Measurements from ENCODE around the gene CA5A.
"Not testable (repeated sequence)": the region's sequence is repeated elsewhere in the genome, so short reads cannot be mapped to it uniquely, and the experiment has no call there.

The CA5A gene

DNA sequence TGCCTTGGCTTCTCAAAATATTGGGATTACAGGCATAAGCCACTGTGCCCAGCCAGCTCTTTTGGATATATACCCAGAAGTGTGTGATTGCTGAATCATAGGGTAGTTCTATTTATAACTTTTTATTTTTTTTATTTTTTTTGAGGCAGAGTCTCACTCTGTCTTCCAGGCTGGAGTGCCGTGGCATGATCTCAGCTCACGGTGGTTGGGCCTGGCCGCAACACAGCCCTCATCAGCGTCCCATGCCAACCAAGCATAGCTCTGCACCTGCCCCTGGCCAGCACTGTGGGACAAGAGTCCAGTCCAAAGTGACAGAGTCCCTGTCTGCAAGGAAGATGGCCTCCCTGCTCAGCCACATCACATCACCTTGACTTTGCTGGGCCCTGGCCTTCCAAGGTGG lies 42.3 kb downstream of the CA5A start:
- DNase-seq (ENCODE audit: low spot score), result not testable (repeated sequence)

DNA sequence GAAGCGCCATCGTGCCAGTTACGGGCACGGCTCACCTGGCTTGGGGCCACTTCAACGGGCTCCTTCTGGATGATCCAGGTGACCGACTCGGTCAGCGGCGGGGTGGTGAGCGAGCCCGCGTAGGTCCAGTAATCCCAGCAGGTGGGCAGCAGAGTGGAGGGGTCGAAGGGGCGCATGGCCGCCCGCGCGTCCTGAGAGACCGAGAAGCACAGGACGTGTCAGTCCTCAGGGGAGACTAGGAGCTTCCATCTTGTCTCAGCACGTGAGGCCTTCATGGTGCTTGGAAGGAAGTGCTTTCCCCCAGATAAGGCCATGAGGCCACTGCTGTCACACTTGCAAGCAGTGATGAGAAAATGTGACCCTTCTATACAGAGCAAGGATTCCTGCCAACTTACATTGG lies 44.6 kb downstream of the CA5A start:
- no peak for DNase-seq (ENCODE audit: low spot score)

- DNase-seq (ENCODE audit: low spot score), result peak; percentile 39
These were observed 46.6 kb downstream of the CA5A start for GRCh38 chr16:87889762-87890161.

- not testable (repeated sequence) for DNase-seq (ENCODE audit: low spot score)
These were observed 48.0 kb downstream of the CA5A start for GRCh38 chr16:87888346-87888745.

DNA sequence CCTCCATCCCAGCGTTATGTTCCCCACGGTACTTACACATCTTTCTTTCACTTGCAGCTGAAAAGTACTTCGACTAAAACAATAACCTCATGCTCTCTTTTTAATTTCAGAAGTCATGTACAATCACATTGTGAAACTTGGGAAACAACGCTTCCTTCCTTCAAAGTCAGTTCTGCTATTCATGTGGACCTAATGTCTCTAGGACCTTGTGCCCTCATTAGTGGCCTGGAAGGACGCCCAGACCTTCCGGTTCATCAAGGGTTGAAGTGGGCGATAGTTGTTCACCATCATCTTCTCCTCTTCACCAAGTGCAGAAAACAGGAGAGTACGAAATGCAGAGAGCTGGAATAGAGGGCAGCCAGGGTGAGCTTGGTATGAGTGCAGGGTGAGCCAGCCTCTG lies 48.4 kb downstream of the CA5A start:
- not testable (repeated sequence) for DNase-seq (ENCODE audit: low spot score)

- not testable (repeated sequence) for DNase-seq (ENCODE audit: low spot score)
These were observed 50.9 kb downstream of the CA5A start for GRCh38 chr16:87885371-87885967.

GRCh38 chr16:87882436-87883019 lies 53.8 kb downstream of the CA5A start:
- DNase-seq (ENCODE audit: low spot score), result no peak

DNA sequence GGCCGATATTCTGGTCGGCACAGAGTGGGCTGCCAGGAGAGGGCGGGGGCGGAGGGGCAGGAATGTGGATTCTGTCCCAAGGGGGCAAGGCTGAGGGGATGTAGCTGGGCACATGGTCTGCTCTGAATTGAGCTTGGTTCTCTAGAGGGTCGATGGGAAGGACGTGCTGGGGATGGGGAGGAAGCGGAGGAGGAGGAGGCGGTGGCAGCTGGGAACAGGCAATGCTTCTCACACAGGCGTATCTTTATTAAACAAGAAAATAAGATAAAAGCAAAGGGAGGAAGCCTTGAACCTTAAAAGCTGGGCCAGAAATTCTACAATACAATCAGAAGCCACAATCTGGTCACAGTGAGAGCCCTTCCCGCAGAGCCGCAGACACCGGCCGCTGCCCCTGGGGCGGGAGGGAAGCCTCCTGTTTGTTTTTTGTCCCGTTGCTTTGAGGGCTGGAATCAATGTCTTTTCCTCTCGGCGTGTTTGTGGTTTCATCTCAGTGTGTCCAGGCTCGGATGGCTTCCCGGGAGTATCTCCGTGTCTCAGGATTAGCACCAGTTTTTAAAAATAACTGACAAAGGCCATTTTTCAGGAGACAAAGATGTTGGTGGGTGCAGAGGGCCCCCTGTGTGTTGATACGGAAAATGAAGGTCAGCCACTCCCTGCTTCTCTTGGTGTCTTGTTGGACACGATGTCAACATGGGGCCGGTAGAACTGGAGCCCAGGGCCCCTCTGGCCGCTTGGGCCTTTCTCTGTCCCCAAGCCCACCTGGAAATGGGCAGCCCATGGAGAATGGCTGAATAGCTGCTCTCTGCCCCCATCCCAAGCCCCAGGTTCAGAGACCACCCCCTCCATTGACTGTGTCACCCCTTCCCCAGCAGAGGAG lies 54.8 kb downstream of the CA5A start:
- DNase-seq (ENCODE audit: low spot score), result no peak

DNA sequence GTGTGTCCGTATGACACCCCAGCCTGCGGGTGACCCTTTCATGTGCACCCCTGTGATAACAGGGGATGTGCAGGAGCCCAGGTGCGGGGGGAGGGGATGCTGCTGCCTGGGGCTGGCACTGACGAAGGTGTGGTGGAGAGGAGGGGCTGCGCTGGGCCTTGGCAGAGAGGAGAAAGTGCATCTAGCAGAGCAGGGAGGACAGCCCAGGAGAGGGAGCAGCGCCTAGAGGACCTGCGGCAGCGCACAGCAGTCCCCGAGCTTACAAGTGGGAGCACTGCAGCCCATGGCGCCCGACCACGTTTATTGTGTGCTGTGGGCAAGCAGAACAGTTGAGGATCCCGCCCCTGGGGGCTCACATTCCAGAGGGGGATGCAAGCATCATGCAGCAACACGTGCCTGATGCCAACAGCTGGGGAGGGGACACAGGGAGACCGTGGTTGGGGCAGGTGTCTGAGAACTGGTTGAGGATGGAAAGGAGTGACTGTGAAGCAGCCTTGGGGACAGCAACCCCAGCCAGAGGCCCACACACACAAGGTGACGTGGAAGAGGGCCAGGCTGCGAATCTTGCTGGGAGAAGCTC lies 56.1 kb downstream of the CA5A start:
- no peak for DNase-seq (ENCODE audit: low spot score)

DNA sequence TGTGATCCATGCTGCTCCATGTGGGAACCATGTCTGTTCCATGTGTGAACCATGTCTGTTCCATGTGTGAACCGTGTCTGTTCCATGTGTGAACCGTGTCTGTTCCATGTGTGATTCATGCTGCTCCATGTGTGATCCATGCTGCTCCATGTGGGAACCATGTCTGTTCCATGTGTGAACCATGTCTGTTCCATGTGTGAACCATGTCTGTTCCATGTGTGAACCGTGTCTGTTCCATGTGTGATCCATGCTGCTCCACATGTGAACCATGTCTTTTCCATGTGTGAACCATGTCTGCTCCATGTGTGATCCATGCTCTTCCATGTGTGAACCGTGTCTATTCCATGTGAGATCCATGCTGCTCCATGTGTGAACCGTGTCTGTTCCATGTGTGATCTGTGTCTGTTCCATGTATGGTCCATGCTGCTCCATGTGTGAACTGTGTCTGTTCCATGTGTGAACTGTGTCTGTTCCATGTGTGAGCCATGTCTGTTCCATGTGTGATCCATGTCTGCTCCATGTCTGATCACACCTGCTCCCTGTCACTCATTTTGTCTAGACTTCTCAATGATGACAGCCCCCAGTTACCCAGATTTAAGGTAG lies 56.8 kb downstream of the CA5A start:
- not testable (repeated sequence) for DNase-seq (ENCODE audit: low spot score)

DNA sequence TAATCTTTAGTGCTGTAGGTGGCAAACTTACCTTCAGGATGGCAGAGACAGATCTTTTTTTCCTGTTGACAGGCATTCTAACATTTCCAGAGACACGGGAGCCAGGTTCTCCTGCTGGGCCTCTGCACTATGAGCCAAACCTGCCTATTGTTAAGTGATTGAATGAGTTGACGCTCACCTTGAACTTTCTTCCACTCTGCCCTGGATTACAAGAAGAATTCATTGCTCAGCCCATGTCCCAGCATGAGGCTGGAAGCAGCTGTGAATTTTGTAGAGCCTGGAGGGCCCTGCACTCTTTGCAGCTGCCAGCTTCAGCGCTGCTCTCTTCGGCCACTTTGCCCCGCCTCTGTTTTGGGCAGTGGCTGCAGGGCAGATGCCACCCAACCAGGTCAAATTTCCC lies 57.6 kb downstream of the CA5A start:
- DNase-seq (ENCODE audit: low spot score), result no peak

DNA sequence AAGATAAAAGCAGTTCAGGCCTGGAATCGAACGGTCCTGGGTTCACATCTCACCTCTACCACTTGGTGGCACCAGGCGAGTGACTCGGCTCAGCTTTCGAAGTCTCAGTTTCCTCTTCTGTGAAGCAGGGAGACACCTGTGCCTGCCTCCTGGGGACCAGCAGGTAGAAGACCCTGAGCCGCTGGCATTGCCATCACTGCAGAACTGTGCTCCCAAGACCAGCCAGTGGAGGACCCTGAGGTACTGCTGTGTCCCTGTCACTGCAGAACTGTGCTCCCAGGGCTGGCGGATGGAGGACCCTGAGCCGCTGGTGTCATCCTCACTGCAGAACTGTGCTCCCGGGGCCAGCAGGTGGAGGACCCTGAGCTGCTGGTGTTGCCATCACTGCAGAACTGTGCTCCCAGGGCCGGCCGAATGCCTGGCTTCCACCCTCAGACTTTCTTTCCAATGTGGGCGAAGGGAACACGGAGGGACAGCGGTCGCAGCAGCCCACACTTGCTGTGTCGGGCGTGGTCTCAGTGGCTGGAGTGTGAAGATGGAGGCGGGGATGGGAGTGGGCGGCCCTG lies 58.3 kb downstream of the CA5A start:
- peak; percentile 52 for DNase-seq (ENCODE audit: low spot score)

- peak; percentile 94 for DNase-seq (ENCODE audit: low spot score)
These were observed 61.5 kb downstream of the CA5A start for GRCh38 chr16:87874639-87875427.

- not testable (repeated sequence) for DNase-seq (ENCODE audit: low spot score)
These were observed 65.7 kb downstream of the CA5A start for GRCh38 chr16:87870418-87871291.

- DNase-seq (ENCODE audit: low spot score), result not testable (repeated sequence)
These were observed 66.4 kb downstream of the CA5A start for GRCh38 chr16:87869879-87870417.

DNA sequence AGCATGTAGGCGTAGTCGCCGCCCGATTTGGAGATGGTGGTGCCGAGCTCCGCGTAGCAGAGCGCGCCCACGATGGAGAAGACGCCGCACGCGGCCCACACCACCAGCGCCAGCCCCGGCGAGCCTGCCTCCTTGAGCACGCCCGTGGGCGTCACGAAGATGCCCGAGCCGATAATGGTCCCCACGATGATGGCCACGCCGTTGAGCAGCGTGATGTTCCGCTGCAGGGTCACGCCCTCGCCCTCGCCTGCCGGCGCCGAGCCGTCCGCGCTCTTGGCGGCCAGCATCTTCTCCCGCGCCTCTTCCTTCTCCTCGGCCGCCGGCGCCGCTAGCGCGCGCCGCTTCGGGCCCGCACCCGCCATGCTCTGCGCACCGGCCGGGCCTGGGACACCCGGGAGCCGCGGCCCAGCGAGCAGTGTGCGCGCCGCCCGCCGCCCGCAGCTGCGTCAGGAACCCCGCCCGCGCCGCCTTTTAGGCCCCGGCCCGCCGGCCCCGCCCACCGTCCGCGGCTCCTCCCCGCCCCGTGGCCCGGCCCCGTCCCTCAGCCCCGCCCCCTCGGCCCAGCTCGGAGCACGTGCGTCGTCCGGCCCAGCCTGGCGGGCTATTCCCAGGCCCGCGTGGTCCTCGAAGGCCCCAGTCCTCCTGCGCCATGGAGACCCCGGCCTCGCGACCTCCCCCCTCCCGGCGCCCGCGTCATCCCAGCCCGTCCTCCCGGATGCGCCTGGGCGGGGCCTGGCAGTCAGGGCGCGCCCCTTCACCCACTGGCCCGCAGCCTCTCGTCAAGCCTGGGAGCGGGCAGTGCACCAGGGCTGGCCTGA lies 67.1 kb downstream of the CA5A start, which contains the start of gene SLC7A5:
SLC7A5 (minus strand) TSS at position 447 of the 818 bp plus-strand sequence; CDS start at position 362, 85 bp downstream.
- peak; percentile 91 for DNase-seq (ENCODE audit: low spot score)

GRCh38 chr16:87868254-87869029 lies 67.9 kb downstream of the CA5A start:
- peak; percentile 82 for DNase-seq (ENCODE audit: low spot score)

All from activated CD4-positive, alpha-beta T cell treated with anti-CD3 and anti-CD28 coated beads, Interleukin-2, Interleukin-4, amounts not matched to agents 100 ng/mL and 50 ng/mL, durations not matched to agents 16 hours and 8 hours (primary cell).